Neural cell (in vitro differentiated cells): ENCODE measurements around the gene NFU1. TPM values are rescaled to one million over a fixed set of nuclear protein-coding genes. Genes with fewer than 3 reads are reported as not detected.

Experiments
- H2AFZ ChIP-seq: fragments of 200-600, 300-800 bp; sonication (generic), shearing (Covaris generic); 2 replicates; pipeline ENCODE4 v1.6.0; 2014; ENCODE audit warnings: low read depth, mild to moderate bottlenecking, antibody characterized with exemption, low read length, moderate library complexity
- H3F3A ChIP-seq: fragments of 200-600 bp; shearing (Covaris generic); 2 replicates; pipeline ENCODE4 v1.6.1; 2016; ENCODE audit warnings: mild to moderate bottlenecking, moderate library complexity, mixed read lengths, antibody characterized with exemption, low read length; ENCODE audit not compliant: insufficient read depth, poor library complexity, severe bottlenecking
- H3K27ac ChIP-seq: fragments of 200-600, 300-800 bp; sonication (generic), shearing (Covaris generic); 2 replicates; pipeline ENCODE4 v1.5.1; 2014; ENCODE audit warnings: mild to moderate bottlenecking, low read length, moderate library complexity
- H3K27me3 ChIP-seq: fragments of 300-800, 200-600 bp; sonication (generic), shearing (Covaris generic); 2 replicates; pipeline ENCODE4 v1.6.0; 2014; ENCODE audit warnings: mild to moderate bottlenecking, low read depth, low read length, moderate library complexity; ENCODE audit not compliant: insufficient read depth
- H3K36me3 ChIP-seq: fragments of 300-800, 200-600 bp; sonication (generic), shearing (Covaris generic); 2 replicates; pipeline ENCODE4 v1.5.1; 2014; ENCODE audit warnings: mild to moderate bottlenecking, antibody characterized with exemption, low read length, moderate library complexity; ENCODE audit not compliant: insufficient read depth
- H3K4me2 ChIP-seq: fragments of 300-800, 200-600 bp; sonication (generic), shearing (Covaris generic); 2 replicates; pipeline ENCODE4 v1.6.0; 2014; ENCODE audit warnings: mild to moderate bottlenecking, low read length
- H3K4me3 ChIP-seq: fragments of 300-800, 200-600 bp; sonication (generic), shearing (Covaris generic); 2 replicates; pipeline ENCODE4 v1.5.1; 2014; ENCODE audit warnings: mild to moderate bottlenecking, low read length, moderate library complexity
- H3K79me2 ChIP-seq: fragments of 200-600 bp; shearing (Covaris generic); replicated peaks from 2 replicates; pipeline ENCODE4 v1.6.0; 2014; ENCODE audit warnings: mild to moderate bottlenecking, low read length, moderate library complexity; ENCODE audit not compliant: insufficient read depth
- H3K9ac ChIP-seq: fragments of 300-800, 200-600 bp; sonication (generic), shearing (Covaris generic); 2 replicates; pipeline ENCODE4 v1.6.1; 2016; ENCODE audit warnings: mild to moderate bottlenecking, low read length, mixed read lengths
- H3K9me2 ChIP-seq: fragments of 200-600 bp; shearing (Covaris generic); 2 replicates; pipeline ENCODE4 v1.6.1; 2016; ENCODE audit warnings: mild to moderate bottlenecking, low read length, mixed read lengths; ENCODE audit not compliant: insufficient read depth
- H3K9me3 ChIP-seq: fragments of 200-600, 300-800 bp; sonication (generic), shearing (Covaris generic); 2 replicates; pipeline ENCODE4 v1.6.1; 2016; ENCODE audit warnings: mild to moderate bottlenecking, mixed run types, low read length, moderate library complexity, mixed read lengths
- H4K20me1 ChIP-seq: fragments of 200-600 bp; shearing (Covaris generic); 2 replicates; pipeline ENCODE4 v1.6.1; 2016; ENCODE audit warnings: mild to moderate bottlenecking, mixed run types; ENCODE audit not compliant: insufficient read depth
- CTCF ChIP-seq: fragments of 450-650 bp; IDR thresholded peaks from 2 replicates; pipeline ENCODE4 v1.5.1; 2014; ENCODE audit warnings: antibody characterized with exemption, mild to moderate bottlenecking, moderate library complexity; ENCODE audit not compliant: poor library complexity, severe bottlenecking
- EP300 ChIP-seq: fragments of 450-650 bp; conservative IDR thresholded peaks from 2 replicates; pipeline ENCODE4 v1.6.1; 2014; ENCODE audit warnings: antibody characterized with exemption, mild to moderate bottlenecking, moderate library complexity; ENCODE audit not compliant: poor library complexity, severe bottlenecking
- EZH2 ChIP-seq: fragments of 200-600, 300-800 bp; shearing (Covaris generic), sonication (generic); IDR thresholded peaks from 2 replicates; pipeline ENCODE4 v1.6.1; 2014; ENCODE audit warnings: antibody characterized with exemption, low read length, borderline replicate concordance, mild to moderate bottlenecking; ENCODE audit not compliant: insufficient read depth, poor library complexity, severe bottlenecking
- MXI1 ChIP-seq: fragments of 450-650 bp; conservative IDR thresholded peaks from 2 replicates; pipeline ENCODE4 v1.6.1; 2014; ENCODE audit warnings: antibody characterized with exemption, mild to moderate bottlenecking; ENCODE audit not compliant: poor library complexity, severe bottlenecking
- POLR2AphosphoS5 ChIP-seq: IDR thresholded peaks from 2 replicates; pipeline ENCODE4 v1.6.1; 2012
- RAD21 ChIP-seq: fragments of 450-650 bp; conservative IDR thresholded peaks from 2 replicates; pipeline ENCODE4 v1.6.1; 2014; ENCODE audit warnings: antibody characterized with exemption, mild to moderate bottlenecking, moderate library complexity
- REST ChIP-seq: IDR thresholded peaks from 2 replicates; pipeline ENCODE4 v1.6.1; 2012; ENCODE audit warnings: borderline replicate concordance
- SMC3 ChIP-seq: fragments of 450-650 bp; conservative IDR thresholded peaks from 2 replicates; pipeline ENCODE4 v1.6.1; 2014; ENCODE audit warnings: antibody characterized with exemption, mild to moderate bottlenecking, moderate library complexity; ENCODE audit not compliant: poor library complexity
- TAF1 ChIP-seq: IDR thresholded peaks from 2 replicates; pipeline ENCODE4 v1.6.1; 2012; ENCODE audit warnings: low read depth
- polyA plus RNA-seq: library from polyadenylated mRNA; depleted of rRNA; stranded (reverse); fragments of >200 nt; gene quantifications from 2 replicates; pipeline ENCODE4 v1.2.3, GENCODE V29; 2014

The NFU1 gene
- polyA plus RNA-seq, 1 donor from 2014 or later: 116 TPM

- Histone ChIP-seq H3K4me3 (no peak overlapping the region), H3K36me3 (no peaks in the 10 kb centered on the region), H4K20me1 (no peaks in the 10 kb centered on the region), H2AFZ (no peak overlapping the region), H3K27ac (no peak overlapping the region), H3K9me3 (no peaks in the 10 kb centered on the region), H3K9ac (no peak overlapping the region), H3K4me2 (no peak overlapping the region), H3K27me3 (no peaks in the 10 kb centered on the region), H3K9me2 (no peaks in the 10 kb centered on the region), H3F3A (no peaks in the 10 kb centered on the region), H3K79me2 (no peaks in the 10 kb centered on the region)
- TF ChIP-seq REST: no peak
- no peak for TF ChIP-seq EZH2
- no peak for TF ChIP-seq EP300
- TF ChIP-seq SMC3: no peak
- no peak for TF ChIP-seq POLR2AphosphoS5
- no peak for TF ChIP-seq RAD21
- TF ChIP-seq MXI1: no peak
- TF ChIP-seq TAF1: no peak
- TF ChIP-seq CTCF: no peak
Observed at GRCh38 chr2:69481421-69481820, 44.2 kb upstream of the NFU1 start.

- TF ChIP-seq POLR2AphosphoS5: no peak
- TF ChIP-seq TAF1: no peak
- no peak for TF ChIP-seq CTCF
- no peak for TF ChIP-seq RAD21
- no peak for TF ChIP-seq MXI1
- TF ChIP-seq REST: no peak
- TF ChIP-seq EP300: no peak
- no peak for TF ChIP-seq SMC3
- no peak for TF ChIP-seq EZH2
- Histone ChIP-seq H3F3A (no peaks in the 10 kb centered on the region), H3K9me3 (no peaks in the 10 kb centered on the region), H3K4me2 (no peak overlapping the region), H2AFZ (no peak overlapping the region), H3K27me3 (no peaks in the 10 kb centered on the region), H3K9ac (no peak overlapping the region), H3K9me2 (no peaks in the 10 kb centered on the region), H3K4me3 (no peak overlapping the region), H3K27ac (no peak overlapping the region), H4K20me1 (no peaks in the 10 kb centered on the region), H3K79me2 (no peaks in the 10 kb centered on the region), H3K36me3 (no peaks in the 10 kb centered on the region)
Observed at GRCh38 chr2:69477627-69478026, 40.4 kb upstream of the NFU1 start.
